Transverse colon (tissue), 3 donors: ENCODE measurements around the gene MTMR12.

Source experiments
- EP300 ChIP-seq: sonication (generic); formaldehyde crosslinking; IDR thresholded peaks from one replicate; pipeline ENCODE4 v1.6.1; 2017; ENCODE audit warnings: antibody characterized with exemption, low read depth
- POLR2AphosphoS5 ChIP-seq, 3 donors: sonication (generic); formaldehyde crosslinking; IDR thresholded peaks; one replicate each; pipeline ENCODE4 v1.6.1; 2016; ENCODE audit warnings: antibody characterized with exemption in 3 of 3

GRCh38 chr5:32297181-32298058 lies 15.3 kb downstream of the MTMR12 start:
- TF ChIP-seq EP300 (no peak), POLR2AphosphoS5 (IDR thresholded peaks at IDR 0.05) (no peak)
